Measurements from ENCODE around the gene PCDH9.

GRCh38 chr13:67224148-67224846, 5.8 kb downstream of the PCDH9 start:
- no peak for TF ChIP-seq REST (IDR thresholded peaks at IDR 0.05; ENCODE audit: unreplicated experiment)
- TF ChIP-seq CTCF (conservative IDR thresholded peaks at IDR 0.05; ENCODE audit: low read depth in 2 of 2): peak; percentile 82 to 86

Data from GM23338 (cell line).